Adrenal gland (tissue), 5 donors: ENCODE results near the gene DLG4.

Experiments
- POLR2A ChIP-seq, 2 donors: fragments of 450-650 bp; IDR thresholded peaks; one replicate each; pipeline ENCODE4 v1.6.1; 2017; ENCODE audit warnings: antibody characterized with exemption in 2 of 2, mild to moderate bottlenecking in 2 of 2, moderate library complexity in 1 of 2
- TF ChIP-seq, protein P1 (sequence below), 6 experiments: fragments of 450-650 bp in 4 of 6; fragments of 200-600 bp in 2 of 6; sonication (generic) in 1 of 6; IDR thresholded peaks; 1 replicate in 5 of 6; 2 replicates in 1 of 6; pipeline versions ENCODE4 v1.5.1 to v1.8.0; 2016 to 2021; ENCODE audit warnings: antibody characterized with exemption in 6 of 6, mild to moderate bottlenecking in 2 of 6, moderate library complexity in 1 of 6
- donor health status: DM: no; HTN: no; CAD: no.

GRCh38 chr17:7174603-7175326 is 44.9 kb downstream of the DLG4 start:
- TF ChIP-seq, protein P1, sequence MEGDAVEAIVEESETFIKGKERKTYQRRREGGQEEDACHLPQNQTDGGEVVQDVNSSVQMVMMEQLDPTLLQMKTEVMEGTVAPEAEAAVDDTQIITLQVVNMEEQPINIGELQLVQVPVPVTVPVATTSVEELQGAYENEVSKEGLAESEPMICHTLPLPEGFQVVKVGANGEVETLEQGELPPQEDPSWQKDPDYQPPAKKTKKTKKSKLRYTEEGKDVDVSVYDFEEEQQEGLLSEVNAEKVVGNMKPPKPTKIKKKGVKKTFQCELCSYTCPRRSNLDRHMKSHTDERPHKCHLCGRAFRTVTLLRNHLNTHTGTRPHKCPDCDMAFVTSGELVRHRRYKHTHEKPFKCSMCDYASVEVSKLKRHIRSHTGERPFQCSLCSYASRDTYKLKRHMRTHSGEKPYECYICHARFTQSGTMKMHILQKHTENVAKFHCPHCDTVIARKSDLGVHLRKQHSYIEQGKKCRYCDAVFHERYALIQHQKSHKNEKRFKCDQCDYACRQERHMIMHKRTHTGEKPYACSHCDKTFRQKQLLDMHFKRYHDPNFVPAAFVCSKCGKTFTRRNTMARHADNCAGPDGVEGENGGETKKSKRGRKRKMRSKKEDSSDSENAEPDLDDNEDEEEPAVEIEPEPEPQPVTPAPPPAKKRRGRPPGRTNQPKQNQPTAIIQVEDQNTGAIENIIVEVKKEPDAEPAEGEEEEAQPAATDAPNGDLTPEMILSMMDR (IDR thresholded peaks at IDR 0.05), result no peak
- TF ChIP-seq POLR2A (IDR thresholded peaks at IDR 0.05), result no peak
